Cardiac muscle cell (in vitro differentiated cells and primary cell): Measurements from ENCODE around the gene HYDIN. TPM values are rescaled to one million over a fixed set of nuclear protein-coding genes. Genes with fewer than 3 reads are reported as not detected.

Source experiments
- DNase-seq, 2 donors: peaks; one replicate each; pipeline versions ENCODE4 v3.0.0 to v3.0.0-alpha.2; 2010 to 2017; ENCODE audit warnings: low read depth in 1 of 2, low spot score in 1 of 2
- H3K27ac ChIP-seq: fragments of 200-600 bp; sonication (generic); 2 replicates; pipeline ENCODE4 v1.5.1; 2016
- H3K27me3 ChIP-seq: fragments of 200-600 bp; sonication (generic); 2 replicates; pipeline ENCODE4 v1.6.0; 2016; ENCODE audit warnings: control low read depth
- H3K36me3 ChIP-seq: fragments of 200-600 bp; sonication (generic); 2 replicates; pipeline ENCODE4 v1.5.1; 2016; ENCODE audit warnings: control low read depth
- H3K4me1 ChIP-seq: fragments of 200-600 bp; sonication (generic); 2 replicates; pipeline ENCODE4 v1.8.1; 2017; ENCODE audit warnings: low read depth, mild to moderate bottlenecking, mixed run types
- H3K4me3 ChIP-seq: fragments of 200-600 bp; sonication (generic); 2 replicates; pipeline ENCODE4 v1.5.1; 2016; ENCODE audit warnings: mild to moderate bottlenecking
- H3K9me3 ChIP-seq: fragments of 200-600 bp; sonication (generic); 2 replicates; pipeline ENCODE4 v1.5.1; 2017; ENCODE audit warnings: low read depth, mild to moderate bottlenecking, control low read depth
- CTCF ChIP-seq: IDR thresholded peaks from 2 replicates; pipeline ENCODE4 v1.5.1; 2012; ENCODE audit warnings: low read depth, mild to moderate bottlenecking, low read length
- polyA plus RNA-seq: library from polyadenylated mRNA; unstranded; fragments of >200 nt; fragmentation: Nextera tagmentation; extraction: Ambion mirVana; gene quantifications from 2 replicates; pipeline ENCODE4 v1.2.1, GENCODE V29; 2016
- total RNA-seq: library from RNA; depleted of rRNA; stranded (reverse); fragments of >200 nt; gene quantifications from 2 replicates; pipeline ENCODE4 v1.2.3, GENCODE V29; 2016

Gene HYDIN
- total and polyA plus RNA-seq, 2 experiments from 2014 or later: 1.8 to 2.0 TPM

- no peak for TF ChIP-seq CTCF
- no peak overlapping the region for H3K4me3 ChIP-seq
- H3K36me3 ChIP-seq: no peaks in the 10 kb centered on the region
- no peaks in the 10 kb centered on the region for H3K4me1 ChIP-seq
- H3K9me3 ChIP-seq: no peaks in the 10 kb centered on the region
- no peaks in the 10 kb centered on the region for H3K27me3 ChIP-seq
- H3K27ac ChIP-seq: no peak overlapping the region
- DNase-seq: no peak
Observed at GRCh38 chr16:71254832-71255525, 24.5 kb upstream of the HYDIN start.

- Histone ChIP-seq H3K27me3 (no peaks in the 10 kb centered on the region), H3K4me3 (no peak overlapping the region), H3K27ac (no peak overlapping the region), H3K36me3 (no peaks in the 10 kb centered on the region), H3K9me3 (no peaks in the 10 kb centered on the region), H3K4me1 (no peaks in the 10 kb centered on the region)
- no peak for DNase-seq
- no peak for TF ChIP-seq CTCF
Observed at GRCh38 chr16:71250461-71251235, 20.1 kb upstream of the HYDIN start.

GRCh38 chr16:71249399-71249798 is 18.9 kb upstream of the HYDIN start:
- no peak overlapping the region for H3K4me3 ChIP-seq
- H3K36me3 ChIP-seq: no peaks in the 10 kb centered on the region
- no peak for TF ChIP-seq CTCF
- DNase-seq: no peak
- no peaks in the 10 kb centered on the region for H3K27me3 ChIP-seq
- H3K27ac ChIP-seq: no peak overlapping the region
- no peaks in the 10 kb centered on the region for H3K9me3 ChIP-seq
- H3K4me1 ChIP-seq: no peaks in the 10 kb centered on the region

GRCh38 chr16:71247478-71247877 is 17.0 kb upstream of the HYDIN start:
- Histone ChIP-seq H3K4me1 (no peaks in the 10 kb centered on the region), H3K27ac (no peak overlapping the region), H3K27me3 (no peaks in the 10 kb centered on the region), H3K9me3 (no peaks in the 10 kb centered on the region), H3K4me3 (no peak overlapping the region), H3K36me3 (no peaks in the 10 kb centered on the region)
- TF ChIP-seq CTCF: no peak
- no peak for DNase-seq

- DNase-seq: no peak
- H3K27me3 ChIP-seq: no peaks in the 10 kb centered on the region
- no peak for TF ChIP-seq CTCF
Observed at GRCh38 chr16:71246309-71246708, 15.8 kb upstream of the HYDIN start.

More at GRCh38 chr16:71246309-71246708, 15.8 kb upstream of the HYDIN start:
- no peak overlapping the region for H3K27ac ChIP-seq
- H3K9me3 ChIP-seq: no peaks in the 10 kb centered on the region
- no peaks in the 10 kb centered on the region for H3K36me3 ChIP-seq
- no peak overlapping the region for H3K4me3 ChIP-seq
- no peaks in the 10 kb centered on the region for H3K4me1 ChIP-seq
